ENCODE results near the gene AUTS2. TPM values are rescaled to one million over a fixed set of nuclear protein-coding genes. Genes with fewer than 3 reads are reported as not detected.

Gene AUTS2
- polyA plus RNA-seq, 3 donors, result 0.08 to 0.35 TPM; not detected in 1

- Mint-ChIP-seq H3K4me3 (no peak overlapping the region), H3K9me3 (peaks cover 0 to 4% (median 2%) of the 10 kb centered on the region in 7 donors), H3K27ac (no peak overlapping the region), H3K4me1 (no peaks in the 10 kb centered on the region), H3K36me3 (no peaks in the 10 kb centered on the region), H3K27me3 (ENCODE audit: low read depth in 3 of 3) (no peaks in the 10 kb centered on the region)
- Histone ChIP-seq H2AFZ (ENCODE audit: insufficient read depth, low read depth, low read length, poor library complexity, severe bottlenecking) (no peak overlapping the region), H3K27me3 (ENCODE audit: control insufficient read depth in 2 of 2, insufficient read depth in 2 of 2, low read length in 2 of 2) (no peaks in the 10 kb centered on the region), H3K27ac (ENCODE audit: low read depth in 1 of 2, low read length in 2 of 2) (no peak overlapping the region), H3K4me2 (replicated peaks; ENCODE audit: extremely low read depth, low read length, poor library complexity, severe bottlenecking) (no peak overlapping the region), H4K20me1 (ENCODE audit: insufficient read depth, low read length) (no peaks in the 10 kb centered on the region), H3K9me3 (replicated peaks in 1 of 2; ENCODE audit: control insufficient read depth in 1 of 2, insufficient read depth in 1 of 2, low read length in 2 of 2) (no peaks in the 10 kb centered on the region), H3K79me2 (ENCODE audit: insufficient read depth, low read length) (no peaks in the 10 kb centered on the region), H3K4me1 (ENCODE audit: control insufficient read depth in 1 of 2, insufficient read depth in 2 of 2, low read length in 2 of 2) (no peaks in the 10 kb centered on the region), H3K9ac (ENCODE audit: insufficient read depth, low read length, poor library complexity, severe bottlenecking) (no peak overlapping the region), H3K4me3 (replicated peaks in 1 of 3; ENCODE audit: low read depth in 2 of 3, low read length in 3 of 3) (no peak overlapping the region), H3K36me3 (replicated peaks in 1 of 2; ENCODE audit: control insufficient read depth in 1 of 2, insufficient read depth in 2 of 2, low read length in 2 of 2) (no peaks in the 10 kb centered on the region)
- DNase-seq, result no peak
- WGBS (ENCODE audit: insufficient coverage), result 100% methylated on average over 3 of the region's 18 CpGs
- no peak for TF ChIP-seq CTCF (IDR thresholded peaks at IDR 0.05)
- intact Hi-C loops (cut with micrococcal nuclease), result no loop called here
Observed at GRCh38 chr7:70582927-70583895, 984.9 kb downstream of the AUTS2 start.

DNA sequence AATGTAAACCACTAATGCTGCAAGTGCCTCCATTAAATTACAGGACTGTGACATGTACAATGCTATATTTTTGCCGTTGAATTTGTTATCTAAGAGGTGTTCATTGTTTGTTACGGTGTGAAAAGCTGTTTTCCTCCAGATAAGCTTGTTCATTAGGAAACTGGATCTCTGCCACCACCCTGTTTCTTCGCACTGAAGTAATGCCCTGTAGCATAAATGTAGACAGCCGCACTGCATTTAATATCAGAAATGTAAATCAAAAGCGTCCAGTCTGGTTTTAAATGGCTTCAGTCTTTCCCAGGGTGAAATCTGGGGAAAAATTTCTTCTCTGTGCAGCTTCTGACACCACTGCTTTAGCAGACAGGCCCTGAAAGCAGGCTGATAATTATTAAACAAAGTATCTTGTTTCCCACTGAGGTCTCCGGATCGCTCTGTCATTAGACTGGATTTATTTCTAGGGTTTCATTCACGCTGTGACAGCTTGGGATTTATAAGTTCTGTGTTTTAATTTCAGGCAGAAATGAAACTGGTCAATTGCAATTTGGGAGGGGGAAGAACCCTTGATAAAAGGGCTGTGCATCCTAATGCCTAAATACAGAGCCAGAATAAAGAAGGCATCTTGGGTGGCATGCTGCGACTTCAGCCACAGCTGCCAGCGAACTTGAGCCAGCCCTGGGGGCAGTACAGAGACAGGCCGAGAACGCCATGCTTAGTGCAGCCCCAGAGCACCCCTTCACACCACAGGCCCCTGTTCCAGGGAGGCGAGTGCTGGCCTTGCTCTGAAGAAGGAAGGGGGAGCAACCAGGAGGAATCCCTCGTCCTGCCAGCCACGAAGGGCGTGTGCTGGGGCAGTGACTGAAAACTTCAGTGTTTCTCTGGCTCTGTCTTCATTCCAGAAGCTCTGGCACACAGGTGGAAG lies 985.9 kb downstream of the AUTS2 start:
- no peaks in the 10 kb centered on the region for H3K79me2 ChIP-seq (ENCODE audit: insufficient read depth, low read length)
- no peak for TF ChIP-seq CTCF (IDR thresholded peaks at IDR 0.05)
- no peak overlapping the region for H3K9ac ChIP-seq (ENCODE audit: insufficient read depth, low read length, poor library complexity, severe bottlenecking)
- no peak for DNase-seq
- no peak overlapping the region for H3K4me3 ChIP-seq (replicated peaks in 1 of 3; ENCODE audit: low read depth in 2 of 3, low read length in 3 of 3)
- intact Hi-C loops (cut with micrococcal nuclease), result no loop called here
- H3K27me3 ChIP-seq (ENCODE audit: control insufficient read depth in 2 of 2, insufficient read depth in 2 of 2, low read length in 2 of 2), result no peaks in the 10 kb centered on the region
- H3K27me3 Mint-ChIP-seq (ENCODE audit: low read depth in 3 of 3), result no peaks in the 10 kb centered on the region
- H3K36me3 ChIP-seq (replicated peaks in 1 of 2; ENCODE audit: control insufficient read depth in 1 of 2, insufficient read depth in 2 of 2, low read length in 2 of 2), result no peaks in the 10 kb centered on the region
- H4K20me1 ChIP-seq (ENCODE audit: insufficient read depth, low read length), result no peaks in the 10 kb centered on the region
- no peak overlapping the region for H3K4me2 ChIP-seq (replicated peaks; ENCODE audit: extremely low read depth, low read length, poor library complexity, severe bottlenecking)
- H3K27ac Mint-ChIP-seq, result no peak overlapping the region
- WGBS (ENCODE audit: insufficient coverage), result 91% methylated on average over 8 of the region's 16 CpGs
- no peak overlapping the region for H3K27ac ChIP-seq (ENCODE audit: low read depth in 1 of 2, low read length in 2 of 2)
- no peaks in the 10 kb centered on the region for H3K4me1 Mint-ChIP-seq
- no peak overlapping the region for H2AFZ ChIP-seq (ENCODE audit: insufficient read depth, low read depth, low read length, poor library complexity, severe bottlenecking)
- H3K4me1 ChIP-seq (ENCODE audit: control insufficient read depth in 1 of 2, insufficient read depth in 2 of 2, low read length in 2 of 2), result no peaks in the 10 kb centered on the region
- no peaks in the 10 kb centered on the region for H3K9me3 ChIP-seq (replicated peaks in 1 of 2; ENCODE audit: control insufficient read depth in 1 of 2, insufficient read depth in 1 of 2, low read length in 2 of 2)
- H3K36me3 Mint-ChIP-seq, result no peaks in the 10 kb centered on the region
- no peak overlapping the region for H3K4me3 Mint-ChIP-seq
- H3K9me3 Mint-ChIP-seq, result peaks cover 0 to 3% (median 0%) of the 10 kb centered on the region in 7 donors

All from CD14-positive monocyte (primary cell).